K562 (cell line): Measurements from ENCODE around the gene MED22. TPM values are rescaled to one million over a fixed set of nuclear protein-coding genes. Genes with fewer than 3 reads are reported as not detected.
A peak's percentile ranks its signal among the peaks of the same experiment; 100 is the strongest.

Source experiments
- ARID1B ChIP-seq: fragments of 450-650 bp; IDR thresholded peaks from 2 replicates; pipeline ENCODE4 v1.6.1; 2016; ENCODE audit warnings: antibody characterized with exemption, mild to moderate bottlenecking, inconsistent platforms
- ATF4 ChIP-seq: fragments of 450-650 bp; formaldehyde crosslinking; IDR thresholded peaks from 2 replicates; pipeline ENCODE4 v1.4.0; 2022; ENCODE audit warnings: mild to moderate bottlenecking, moderate library complexity
- CBX5 ChIP-seq: IDR thresholded peaks from 2 replicates; pipeline ENCODE4 v1.6.1; 2014; ENCODE audit warnings: low read depth, borderline replicate concordance
- CHD1 ChIP-seq: fragments of 200-600 bp; sonication (generic); IDR thresholded peaks from one replicate; pipeline ENCODE4 v1.6.1; 2012; ENCODE audit warnings: mild to moderate bottlenecking, moderate library complexity, low read length, inconsistent platforms
- CXXC5 ChIP-seq: fragments of 250-450 bp; sonication (Bioruptor Pico); IDR thresholded peaks from 2 replicates; pipeline ENCODE4 v1.8.0; 2022; ENCODE audit warnings: inconsistent platforms, mild to moderate bottlenecking, moderate library complexity
- KAT8 ChIP-seq: fragments of 450-650 bp; IDR thresholded peaks from 2 replicates; pipeline ENCODE4 v1.6.1; 2016; ENCODE audit warnings: low read depth, mild to moderate bottlenecking
- MLLT1 ChIP-seq, 2 experiments: fragments of 450-650 bp; IDR thresholded peaks; 2 replicates each; pipeline ENCODE4 v1.6.1; 2016
- POLR2A ChIP-seq: fragments of 450-650 bp; conservative IDR thresholded peaks from 2 replicates; pipeline ENCODE4 v1.6.1; 2016
- RBM14 ChIP-seq: fragments of 200-400 bp; formaldehyde crosslinking; IDR thresholded peaks from 2 replicates; pipeline ENCODE4 v1.6.1; 2018; ENCODE audit warnings: low read depth, mild to moderate bottlenecking, low read length, moderate library complexity, borderline replicate concordance; ENCODE audit not compliant: insufficient read depth
- TAF1 ChIP-seq: IDR thresholded peaks from 2 replicates; pipeline ENCODE4 v1.6.1; 2011; ENCODE audit warnings: mild to moderate bottlenecking, low read length, moderate library complexity; ENCODE audit not compliant: insufficient read depth, control insufficient read depth, severe bottlenecking; ENCODE audit errors: extremely low read depth
- TCF15 ChIP-seq: fragments of 250-450 bp; sonication (Bioruptor Pico); IDR thresholded peaks from 2 replicates; pipeline ENCODE4 v1.8.0; 2022; ENCODE audit warnings: moderate library complexity, mild to moderate bottlenecking, inconsistent platforms
- XRCC5 ChIP-seq: fragments of 200-400 bp; formaldehyde crosslinking; IDR thresholded peaks from 2 replicates; pipeline ENCODE4 v1.6.1; 2017; ENCODE audit warnings: low read depth, mild to moderate bottlenecking, low read length
- ZBTB40 ChIP-seq, 2 experiments: fragments of 450-650 bp in 1 of 2; sonication (generic) in 1 of 2; formaldehyde crosslinking in 1 of 2; IDR thresholded peaks; 2 replicates each; pipeline versions ENCODE4 v1.7.1 to v1.9.0; 2016 to 2022; ENCODE audit warnings: inconsistent platforms in 1 of 2, mild to moderate bottlenecking in 1 of 2, missing genetic modification reagents in 1 of 2
- ZFP36 ChIP-seq: fragments of 150-350 bp; IDR thresholded peaks from 2 replicates; pipeline ENCODE4 v1.6.1; 2018; ENCODE audit warnings: low read length, low read depth; ENCODE audit not compliant: partially characterized antibody
- ZNF583 ChIP-seq: fragments of 250-450 bp; sonication (Bioruptor Pico); IDR thresholded peaks from 2 replicates; pipeline ENCODE4 v1.4.0; 2020
- ZNF778 ChIP-seq: fragments of 450-650 bp; formaldehyde crosslinking; IDR thresholded peaks from 2 replicates; pipeline ENCODE4 v1.4.0; 2020; ENCODE audit warnings: mild to moderate bottlenecking, moderate library complexity
- polyA plus RNA-seq, 8 experiments: library from polyadenylated mRNA; depleted of rRNA in 4 of 8; stranded (reverse) in 5 of 8; unstranded in 3 of 8; fragments of >200 nt; fragmentation: Nextera tagmentation in 2 of 8; fragmentation: Illumina TruSeq in 1 of 8; extraction: Ambion mirVana in 2 of 8; extraction: Trizol in 1 of 8; gene quantifications; 2 replicates each; pipeline versions ENCODE4 v1.2.1 to v1.2.3, GENCODE V29; 2011 to 2014; ENCODE audit warnings: inconsistent platforms in 1 of 8, missing spikeins in 1 of 8
- total RNA-seq, 7 experiments: library from RNA; depleted of rRNA in 6 of 7; stranded (reverse); fragments of >200 nt in 6 of 7; fragmentation: Illumina TruSeq in 2 of 7; extraction: Trizol in 2 of 7; gene quantifications; 2 replicates each; pipeline versions ENCODE4 v1.2.1 to v1.2.3, GENCODE V29; 2011 to 2021; ENCODE audit warnings: low replicate concordance in 1 of 7

The MED22 gene
- total and polyA plus RNA-seq, 9 of the 15 experiments (the other 6 are each of a cell fraction or from before 2014, with no cell fraction given): 0.73 to 35.6 (median 22.3) TPM

GRCh38 chr9:133351908-133352634 is 4.1 kb upstream of the MED22 start (continued):
- TF ChIP-seq XRCC5 (peak; percentile 76; the same call in 1 of the 2 replicates), ZFP36 (no peak), RBM14 (no peak), KAT8 (no peak), POLR2A (peak; percentile 86), ZBTB40 (IDR thresholded peaks at IDR 0.05) (no peak), ZBTB40 (CRISPR knock-in tag; IDR thresholded peaks at IDR 0.05) (no peak), CXXC5 (CRISPR knock-in tag) (peak; percentile 53; the same call in 1 of the 2 replicates), CBX5 (0 out of 2 replicates have a peak, but pooled peaks have one; percentile 53), ZNF778 (CRISPR knock-in tag) (no peak), TAF1 (no peak), MLLT1 (IDR thresholded peaks at IDR 0.05) (0 out of 4 replicates have a peak, but pooled peaks of 1 of the 2 experiments have one; percentile 22), TCF15 (CRISPR knock-in tag) (no peak), ARID1B (no peak), ZNF583 (CRISPR knock-in tag) (no peak), ATF4 (no peak), CHD1 (no peak)
